Skin epidermis (tissue), 12 donors: ENCODE results near the gene SLC25A3.

ENCODE experiments used
- H3K27ac ChIP-seq, 21 experiments: fragments of 200-600 bp; sonication (generic) in 11 of 21; one replicate each; pipeline ENCODE4 v1.5.0; 2020; ENCODE audit warnings: mild to moderate bottlenecking in 3 of 21, inconsistent platforms in 2 of 21, moderate library complexity in 2 of 21
- H3K4me3 ChIP-seq, 7 experiments: fragments of 200-600 bp; sonication (generic) in 2 of 7; one replicate each; pipeline ENCODE4 v1.5.0; 2020; ENCODE audit warnings: inconsistent platforms in 2 of 7, mild to moderate bottlenecking in 2 of 7, moderate library complexity in 1 of 7

The SLC25A3 gene

DNA sequence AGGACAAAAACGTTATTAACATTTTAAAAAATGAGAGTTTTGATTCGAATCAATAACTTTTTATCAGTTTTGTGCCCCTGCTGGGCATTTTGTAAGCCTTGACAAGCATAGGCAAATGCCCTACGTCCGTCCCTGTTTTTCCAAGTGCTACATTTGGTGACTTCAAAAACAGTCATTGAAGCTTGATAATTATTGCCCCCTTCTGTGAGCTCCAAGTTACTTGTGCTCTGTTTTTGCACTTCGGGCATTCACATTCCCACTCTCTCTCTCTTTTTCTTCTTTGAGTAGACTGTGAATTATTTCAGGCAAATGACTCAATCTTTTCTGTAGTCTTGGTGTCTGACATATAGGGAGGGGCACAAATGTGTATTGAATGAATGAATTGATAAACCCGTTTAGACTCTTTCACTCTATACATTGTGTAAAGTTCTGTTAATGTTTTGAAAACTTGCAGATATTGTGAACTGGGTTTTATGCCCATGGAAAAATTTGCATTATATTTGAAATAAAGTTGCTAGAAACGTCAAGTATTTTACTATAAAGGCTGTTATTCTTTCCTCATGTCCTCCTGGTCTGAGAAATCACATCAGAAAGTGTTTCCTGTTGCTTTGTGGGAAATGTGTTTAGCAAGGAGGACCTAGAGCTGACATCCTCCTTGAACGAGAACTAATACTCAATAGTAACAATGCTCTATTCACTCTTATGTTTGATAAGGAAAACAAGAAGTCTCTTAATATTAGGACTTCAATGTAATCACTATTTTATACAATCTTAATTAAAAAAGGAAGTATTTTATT, 53.0 kb downstream of the SLC25A3 start:
- H3K27ac ChIP-seq = peak overlapping the region in 7 of 21 experiments; percentile 9 to 91 (median 88)

GRCh38 chr12:98651328-98651727, 57.8 kb downstream of the SLC25A3 start:
- Histone ChIP-seq H3K4me3 (no peak overlapping the region), H3K27ac (no peak overlapping the region)

More for the DNA sequence above, 53.0 kb downstream of the SLC25A3 start:
- H3K4me3 ChIP-seq = peak overlapping the region; percentile 81 to 100 (median 98)

GRCh38 chr12:98653866-98654493, 60.5 kb downstream of the SLC25A3 start:
- Histone ChIP-seq H3K4me3 (no peak overlapping the region), H3K27ac (no peak overlapping the region)
